Measurements from ENCODE around the gene PDE8A. TPM values are rescaled to one million over a fixed set of nuclear protein-coding genes. Genes with fewer than 3 reads are reported as not detected.

Gene PDE8A
- total RNA-seq, 1 experiment from 2014 or later: 27.4 TPM

- no peak overlapping the region for H3K4me3 Mint-ChIP-seq (ENCODE audit: unreplicated experiment)
- CTCF ChIA-PET: no interaction called here
- no peaks in the 10 kb centered on the region for H3K27me3 Mint-ChIP-seq (ENCODE audit: insufficient read depth, unreplicated experiment)
- no peak for DNase-seq (ENCODE audit: unreplicated experiment)
- no peaks in the 10 kb centered on the region for H3K4me1 Mint-ChIP-seq (ENCODE audit: insufficient read depth, unreplicated experiment)
- no peak overlapping the region for H3K27ac Mint-ChIP-seq (ENCODE audit: low read depth, unreplicated experiment)
- POLR2A ChIA-PET: no interaction called here
- BruUV-seq (replicated peaks): no TSS peak
- intact Hi-C loops (cut with micrococcal nuclease): no loop called here
- H3K36me3 Mint-ChIP-seq (ENCODE audit: insufficient read depth, unreplicated experiment): no peaks in the 10 kb centered on the region
- H3K9me3 Mint-ChIP-seq (ENCODE audit: unreplicated experiment): no peaks in the 10 kb centered on the region
- TF ChIP-seq CTCF (IDR thresholded peaks at IDR 0.05; ENCODE audit: unreplicated experiment): no peak
These were observed 5.7 kb upstream of the PDE8A start for GRCh38 chr15:84975871-84976351.

DNA sequence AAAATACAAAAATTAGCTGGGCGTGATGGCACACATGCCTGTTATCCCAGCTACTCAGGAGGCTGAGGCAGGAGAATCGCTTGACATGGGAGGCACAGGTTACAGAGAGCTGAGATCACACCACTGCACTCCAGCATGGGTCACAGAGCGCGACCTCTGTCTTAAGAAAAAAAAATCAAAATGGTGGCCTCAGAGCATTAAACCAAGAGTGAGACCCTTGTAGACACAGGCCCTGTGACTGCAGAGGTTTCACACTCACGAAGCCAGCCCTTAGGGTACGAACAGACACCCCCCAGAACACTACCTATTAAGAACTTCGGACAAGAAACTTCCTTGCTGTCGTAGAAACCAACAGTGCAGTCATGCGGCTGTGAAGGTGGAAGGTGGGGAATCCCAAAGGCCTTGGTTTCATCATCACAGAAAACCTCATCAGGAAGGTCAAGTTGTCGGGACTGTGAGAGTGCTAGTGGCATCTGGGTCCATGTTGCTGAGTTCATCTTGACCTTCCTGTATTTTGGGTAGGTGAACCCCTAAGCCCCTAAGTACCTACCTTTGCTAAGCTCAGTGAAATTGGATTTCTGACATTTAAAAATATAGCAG lies 4.8 kb upstream of the PDE8A start:
- no peak overlapping the region for H3K4me3 Mint-ChIP-seq (ENCODE audit: unreplicated experiment)
- CTCF ChIA-PET: interaction anchor here (0.7 to 1.0 kb wide), 2 partner anchors 67 to 388 kb away, joined by 3 to 4 read pairs; no protein-coding TSS in a partner anchor
- no peaks in the 10 kb centered on the region for H3K9me3 Mint-ChIP-seq (ENCODE audit: unreplicated experiment)
- intact Hi-C loops (cut with micrococcal nuclease): no loop called here
- POLR2A ChIA-PET: no interaction called here
- no peaks in the 10 kb centered on the region for H3K36me3 Mint-ChIP-seq (ENCODE audit: insufficient read depth, unreplicated experiment)
- H3K27ac Mint-ChIP-seq (ENCODE audit: low read depth, unreplicated experiment): no peak overlapping the region
- H3K27me3 Mint-ChIP-seq (ENCODE audit: insufficient read depth, unreplicated experiment): no peaks in the 10 kb centered on the region
- no peak for TF ChIP-seq CTCF (IDR thresholded peaks at IDR 0.05; ENCODE audit: unreplicated experiment)
- H3K4me1 Mint-ChIP-seq (ENCODE audit: insufficient read depth, unreplicated experiment): no peaks in the 10 kb centered on the region
- no peak for DNase-seq (ENCODE audit: unreplicated experiment)
- BruUV-seq (replicated peaks): no TSS peak

- BruUV-seq (replicated peaks): no TSS peak
- ChIA-PET CTCF (interaction anchor here (0.6 to 2.4 kb wide), 3 partner anchors 65 to 407 kb away, joined by 3 to 11 read pairs (median 3); no protein-coding TSS in a partner anchor), POLR2A (interaction anchor here (0.7 to 5.7 kb wide), 7 partner anchors 13 to 263 kb away, joined by 3 to 50 read pairs (median 6); partner anchors contain the start of gene SEC11A)
- Mint-ChIP-seq H3K27me3 (ENCODE audit: insufficient read depth, unreplicated experiment) (no peaks in the 10 kb centered on the region), H3K4me3 (ENCODE audit: unreplicated experiment) (peak overlapping the region; percentile 86), H3K27ac (ENCODE audit: low read depth, unreplicated experiment) (peak overlapping the region; percentile 84), H3K36me3 (ENCODE audit: insufficient read depth, unreplicated experiment) (no peaks in the 10 kb centered on the region), H3K4me1 (ENCODE audit: insufficient read depth, unreplicated experiment) (no peaks in the 10 kb centered on the region), H3K9me3 (ENCODE audit: unreplicated experiment) (no peaks in the 10 kb centered on the region)
- TF ChIP-seq CTCF (IDR thresholded peaks at IDR 0.05; ENCODE audit: unreplicated experiment): no peak
- intact Hi-C loops (cut with micrococcal nuclease): no loop called here
- no peak for DNase-seq (ENCODE audit: unreplicated experiment)
These were observed 2.0 kb upstream of the PDE8A start for GRCh38 chr15:84979651-84980050.

- peak overlapping the region; percentile 86 for H3K4me3 Mint-ChIP-seq (ENCODE audit: unreplicated experiment)
- peak; percentile 87 for DNase-seq (ENCODE audit: unreplicated experiment)
- H3K36me3 Mint-ChIP-seq (ENCODE audit: insufficient read depth, unreplicated experiment): no peaks in the 10 kb centered on the region
- ChIA-PET CTCF (interaction anchor here (0.7 to 2.4 kb wide), 4 partner anchors 12 to 66 kb away, joined by 3 to 11 read pairs (median 5); no protein-coding TSS in a partner anchor), POLR2A (interaction anchor here (0.7 to 5.7 kb wide), 13 partner anchors 8 to 349 kb away, joined by 3 to 50 read pairs (median 4); partner anchors contain the start of gene SEC11A)
- no peaks in the 10 kb centered on the region for H3K9me3 Mint-ChIP-seq (ENCODE audit: unreplicated experiment)
- H3K4me1 Mint-ChIP-seq (ENCODE audit: insufficient read depth, unreplicated experiment): no peaks in the 10 kb centered on the region
- no peak for TF ChIP-seq CTCF (IDR thresholded peaks at IDR 0.05; ENCODE audit: unreplicated experiment)
- BruUV-seq (replicated peaks): no TSS peak
- no peaks in the 10 kb centered on the region for H3K27me3 Mint-ChIP-seq (ENCODE audit: insufficient read depth, unreplicated experiment)
- intact Hi-C loops (cut with micrococcal nuclease): loop anchor here (1.0 kb wide), 1 partner anchor 64 kb away; no protein-coding TSS in a partner anchor
- H3K27ac Mint-ChIP-seq (ENCODE audit: low read depth, unreplicated experiment): peak overlapping the region; percentile 84
These were observed 1.2 kb upstream of the PDE8A start for GRCh38 chr15:84980196-84981053.
